Dedifferentiated amniotic fluid mesenchymal stem cell (primary cell): Measurements from ENCODE around the gene STX8.

Experiments used
- DNase-seq: peaks from one replicate; pipeline ENCODE4 v3.0.0-alpha.2; 2016; ENCODE audit errors: extremely low spot score

Gene STX8

GRCh38 chr17:9227819-9228407 is 347.7 kb downstream of the STX8 start:
- DNase-seq, result no peak

DNA sequence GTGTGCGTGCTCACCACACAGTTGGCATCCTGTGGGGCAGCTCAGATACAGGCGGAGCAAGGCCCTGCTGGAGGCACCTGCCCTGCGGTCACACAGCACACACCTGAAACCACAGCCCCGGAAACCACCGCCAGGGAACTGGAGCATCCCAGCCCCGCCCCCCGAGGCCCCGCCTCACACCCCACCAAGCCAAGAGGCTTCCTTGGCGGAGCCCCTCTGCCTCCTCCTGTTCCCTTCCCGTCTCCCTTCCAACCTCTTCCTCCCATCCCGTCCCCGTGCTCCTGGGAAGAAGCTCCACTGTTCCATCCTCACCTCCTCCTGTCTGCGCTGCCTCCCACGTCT is 348.9 kb downstream of the STX8 start:
- no peak for DNase-seq

DNA sequence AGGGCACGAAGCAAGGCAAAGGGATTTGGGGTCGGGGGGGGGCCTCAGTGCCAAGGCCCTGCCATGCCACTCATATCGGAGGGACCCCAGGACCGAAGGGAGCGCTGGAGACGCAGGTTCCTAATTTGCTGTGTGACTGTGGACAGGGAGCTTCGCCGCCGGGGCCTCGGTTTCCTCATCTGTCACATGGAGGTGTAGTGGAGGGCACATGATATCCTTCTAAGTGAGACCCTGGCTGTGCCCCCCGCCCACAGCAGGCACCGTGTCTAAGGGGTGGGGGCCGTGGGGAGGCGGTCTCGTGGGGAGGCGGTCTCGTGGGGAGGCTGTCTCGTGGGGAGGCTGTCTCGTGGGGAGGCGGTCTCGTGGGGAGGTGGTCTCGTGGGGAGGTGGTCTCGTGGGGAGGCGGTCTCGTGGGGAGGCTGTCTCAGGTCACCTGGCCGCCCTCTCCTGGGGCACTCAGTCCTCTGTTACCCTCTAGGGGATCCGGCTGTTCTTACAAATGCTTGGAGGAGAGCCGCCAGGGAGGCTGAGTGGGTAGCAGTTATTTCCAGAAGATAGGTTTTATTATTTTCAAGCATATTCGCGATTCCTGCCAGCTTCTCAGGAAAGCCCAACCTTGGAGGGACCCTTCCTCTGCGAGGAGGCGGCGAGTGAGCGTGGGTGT is 349.4 kb downstream of the STX8 start:
- DNase-seq, result no peak

DNA sequence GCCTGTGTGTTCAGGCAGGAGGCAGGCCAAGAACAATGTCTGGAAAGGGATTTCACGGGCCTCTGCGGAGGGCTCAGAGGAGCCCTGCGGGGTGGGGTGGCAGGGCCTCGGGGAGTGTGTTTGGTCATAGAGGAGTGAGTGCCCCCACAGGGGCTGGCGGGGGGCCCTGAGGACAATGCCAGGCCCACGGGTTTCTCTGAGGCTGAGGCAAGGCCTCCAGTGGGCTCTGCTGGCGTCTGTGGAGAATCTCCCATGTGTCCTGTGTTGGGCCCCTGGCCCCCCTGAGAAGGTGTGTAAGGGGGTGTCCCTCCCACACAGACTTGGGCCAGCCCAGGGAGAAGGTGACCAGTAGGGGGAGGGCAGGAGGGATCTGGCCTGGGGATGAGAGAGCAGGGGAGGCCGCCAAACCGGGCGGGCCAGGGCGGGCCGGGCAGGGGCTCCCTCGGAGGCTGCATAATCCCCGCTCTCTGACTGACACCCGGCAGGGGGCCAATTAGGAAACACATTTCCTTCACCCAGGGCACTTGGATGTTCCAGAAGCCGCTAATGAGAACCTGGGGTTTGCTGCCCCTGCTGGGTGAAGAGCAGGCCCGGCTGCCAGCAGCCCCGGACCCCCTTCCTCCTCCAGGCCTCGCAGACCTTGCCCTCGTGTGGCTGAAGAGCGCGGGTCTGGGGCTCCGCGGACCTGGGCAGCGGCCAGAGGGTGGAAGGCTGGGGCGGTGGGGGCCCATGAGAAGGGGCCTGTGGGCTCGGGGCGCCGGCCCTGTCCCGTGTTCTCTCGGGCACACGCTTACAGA is 350.1 kb downstream of the STX8 start:
- DNase-seq, result no peak

GRCh38 chr17:9224485-9224884 is 351.1 kb downstream of the STX8 start:
- DNase-seq, result no peak

- no peak for DNase-seq
Observed at GRCh38 chr17:9223531-9223930, 352.1 kb downstream of the STX8 start.

GRCh38 chr17:9221922-9222180 is 353.8 kb downstream of the STX8 start:
- no peak for DNase-seq

GRCh38 chr17:9221147-9221921 is 354.3 kb downstream of the STX8 start:
- no peak for DNase-seq

GRCh38 chr17:9220398-9221146 is 355.0 kb downstream of the STX8 start:
- DNase-seq, result no peak

DNA sequence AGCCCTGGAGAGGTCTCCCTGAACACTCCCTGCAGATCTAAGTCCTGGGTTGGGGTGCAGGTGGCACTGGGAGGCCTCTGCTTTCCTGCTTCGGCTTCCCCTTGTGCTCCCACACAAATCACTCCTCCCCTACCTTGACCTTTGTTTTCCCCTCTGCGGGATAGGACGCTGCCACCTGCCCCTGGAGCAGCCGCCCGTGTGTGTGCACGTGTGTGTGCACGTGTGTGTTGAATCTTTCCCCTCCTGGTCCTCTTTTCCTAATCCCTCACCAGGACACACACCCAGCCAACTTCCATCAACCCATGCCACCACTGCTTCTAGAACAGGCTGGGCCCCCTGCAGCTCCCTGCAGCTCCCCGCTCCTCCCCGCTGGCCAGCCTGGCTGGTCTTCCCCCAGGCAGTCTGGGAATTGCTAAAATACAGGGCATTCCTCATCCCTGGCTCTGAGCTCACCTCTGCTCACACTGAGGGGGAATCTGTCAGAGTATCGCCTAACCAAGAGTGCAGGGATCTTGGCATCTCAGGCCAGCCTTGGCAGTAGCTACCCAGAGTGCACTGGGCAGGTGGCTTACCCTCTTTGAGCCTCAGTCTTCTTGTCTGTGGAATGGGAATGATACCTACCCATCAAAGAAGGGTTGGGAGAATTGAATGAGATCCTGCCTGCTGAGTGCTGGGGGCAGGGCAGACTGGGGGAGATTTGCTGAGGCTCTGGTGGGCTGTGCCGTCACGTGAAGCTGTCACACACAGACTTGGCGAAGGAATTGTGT is 355.8 kb downstream of the STX8 start:
- no peak for DNase-seq

- DNase-seq, result no peak
Observed at GRCh38 chr17:9218911-9219310, 356.7 kb downstream of the STX8 start.

GRCh38 chr17:9218064-9218635 is 357.5 kb downstream of the STX8 start:
- DNase-seq, result no peak

DNA sequence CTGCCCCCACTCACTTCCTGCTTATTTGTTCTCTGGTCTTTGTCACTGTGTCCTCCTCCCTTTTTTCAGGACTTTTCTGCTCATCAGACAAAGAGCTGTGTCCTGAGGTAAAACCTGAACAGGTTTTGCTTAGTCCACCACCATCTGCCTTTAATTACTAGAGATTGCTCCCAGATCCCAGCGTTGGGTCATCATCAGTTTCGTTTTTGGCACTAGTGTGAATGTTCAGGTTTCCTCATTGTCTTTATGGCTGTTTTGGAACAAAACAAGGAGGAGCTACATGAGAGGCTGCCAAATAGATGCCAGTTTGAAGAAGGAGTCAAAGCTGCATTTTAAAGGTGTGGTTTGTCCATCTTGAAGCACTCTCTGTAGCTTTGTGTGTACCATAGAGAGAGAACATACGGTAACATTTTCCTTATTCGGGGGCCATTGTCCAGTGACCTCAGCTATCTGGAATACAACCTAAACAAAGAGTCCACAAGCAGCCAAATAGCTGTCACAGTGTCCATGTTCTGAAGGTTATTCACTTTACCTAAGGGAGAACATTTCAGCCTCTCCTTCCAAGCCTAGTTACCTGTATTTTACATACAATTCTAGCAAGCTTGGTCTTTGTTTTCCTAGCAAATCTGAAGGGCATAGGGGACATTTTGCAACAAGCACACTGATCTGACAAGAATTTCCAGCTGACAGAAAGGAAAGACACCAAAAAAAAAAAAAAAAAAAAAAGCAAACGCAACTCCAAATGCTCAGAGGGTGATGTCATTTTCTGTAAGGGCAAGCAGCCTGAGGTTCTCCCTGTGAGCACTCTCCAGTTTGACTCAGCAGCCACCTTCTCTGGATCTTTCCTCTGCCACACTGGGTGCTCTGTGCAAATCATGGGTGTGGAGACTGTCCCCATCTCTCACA is 358.2 kb downstream of the STX8 start:
- DNase-seq, result peak; percentile 80

- no peak for DNase-seq
Observed at GRCh38 chr17:9215465-9215864, 360.2 kb downstream of the STX8 start.

- DNase-seq, result no peak
Observed at GRCh38 chr17:9213303-9213640, 362.3 kb downstream of the STX8 start.

GRCh38 chr17:9212376-9213302 is 363.0 kb downstream of the STX8 start:
- DNase-seq, result no peak

DNA sequence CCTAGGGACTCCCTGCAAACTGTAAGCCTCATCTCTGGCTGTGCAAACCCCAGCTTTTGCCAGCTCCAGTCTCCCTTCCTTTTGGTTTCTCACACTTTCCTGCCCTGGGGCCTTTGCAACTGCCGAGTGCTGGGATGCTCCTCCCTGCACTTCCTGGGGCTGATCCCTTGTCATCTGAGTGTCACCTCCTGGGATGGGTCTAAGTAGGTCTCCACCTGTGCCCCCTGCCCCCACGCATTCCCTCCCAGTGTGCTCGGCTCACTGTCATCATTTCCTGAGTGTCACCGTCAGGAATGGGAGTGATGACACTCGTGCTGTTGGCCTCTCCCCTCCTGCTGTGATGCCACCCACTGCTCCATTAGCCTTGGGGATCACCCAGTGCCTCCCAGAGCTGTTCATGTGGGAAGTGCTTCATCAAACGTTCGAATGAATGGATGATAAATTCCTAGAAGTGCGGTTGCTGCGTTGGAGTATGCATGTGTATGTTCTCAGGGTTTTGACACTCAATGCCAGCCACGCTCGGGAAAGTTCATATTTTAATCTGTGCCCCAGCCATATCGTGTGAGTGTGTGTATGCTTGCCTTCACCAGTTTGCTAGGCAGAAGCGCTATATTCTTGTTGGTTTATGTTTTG is 364.4 kb downstream of the STX8 start:
- DNase-seq, result no peak

- no peak for DNase-seq
Observed at GRCh38 chr17:9209781-9210370, 365.7 kb downstream of the STX8 start.
